Measurements from ENCODE around the gene POLR2E.
"Not testable (repeated sequence)": the region's sequence is repeated elsewhere in the genome, so short reads cannot be mapped to it uniquely, and the experiment has no call there.

POLR2E gene

DNA sequence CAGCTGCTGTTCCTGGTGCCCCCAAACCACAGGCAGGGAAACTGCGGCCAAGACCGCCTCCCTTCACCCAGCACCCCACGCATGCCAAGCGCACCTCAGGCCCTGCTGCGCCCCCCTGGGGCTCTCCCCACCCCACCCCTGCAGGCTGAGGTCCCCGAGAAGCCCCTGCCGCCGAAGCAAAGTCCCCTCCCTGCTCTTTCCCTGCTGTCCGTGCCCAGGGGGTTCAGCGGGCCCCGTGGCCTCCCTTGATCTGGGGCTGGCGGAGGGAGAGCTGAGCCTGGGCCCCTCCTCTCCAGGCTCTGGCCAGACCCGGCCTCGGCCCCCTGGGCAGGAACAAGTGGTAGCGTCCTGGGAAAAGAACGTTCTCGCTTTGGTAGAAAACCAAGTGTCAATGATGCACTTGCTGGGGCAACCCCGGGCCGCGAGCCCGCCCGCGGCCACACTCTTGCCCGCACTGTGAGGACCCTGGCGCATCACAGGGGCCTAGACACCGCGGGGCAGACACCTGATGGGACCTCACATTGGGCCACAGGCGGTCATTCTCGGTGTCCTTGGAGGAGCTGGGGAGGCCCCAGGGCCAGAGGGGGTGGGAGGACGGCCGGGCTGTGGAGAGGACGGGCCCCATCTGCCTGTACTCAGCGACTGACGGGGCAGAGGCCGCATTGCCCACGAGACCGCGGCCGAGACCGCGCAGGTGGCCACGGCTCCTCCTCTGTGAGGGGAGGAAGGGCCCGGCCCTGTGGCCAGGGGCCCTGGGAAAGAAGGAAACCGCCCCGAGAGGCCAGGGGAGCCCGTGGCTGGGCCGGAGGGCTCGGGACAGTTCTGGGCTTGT, 37.6 kb upstream of the POLR2E start:
- Mint-ChIP-seq H3K4me1 (ENCODE audit: low read depth in 2 of 2) (peaks cover 27 to 28% of the 10 kb centered on the region in 2 donors), H3K27me3 (no peaks in the 10 kb centered on the region), H3K4me3 (peak overlapping the region; percentile 83 to 84), H3K27ac (peak overlapping the region; percentile 85 to 94), H3K9me3 (no peaks in the 10 kb centered on the region), H3K36me3 (ENCODE audit: insufficient read depth) (peaks cover 26% of the 10 kb centered on the region)
- ATAC-seq (replicated peaks) (peak; percentile 42), DNase-seq (peak; percentile 44 to 59 (median 51))

DNA sequence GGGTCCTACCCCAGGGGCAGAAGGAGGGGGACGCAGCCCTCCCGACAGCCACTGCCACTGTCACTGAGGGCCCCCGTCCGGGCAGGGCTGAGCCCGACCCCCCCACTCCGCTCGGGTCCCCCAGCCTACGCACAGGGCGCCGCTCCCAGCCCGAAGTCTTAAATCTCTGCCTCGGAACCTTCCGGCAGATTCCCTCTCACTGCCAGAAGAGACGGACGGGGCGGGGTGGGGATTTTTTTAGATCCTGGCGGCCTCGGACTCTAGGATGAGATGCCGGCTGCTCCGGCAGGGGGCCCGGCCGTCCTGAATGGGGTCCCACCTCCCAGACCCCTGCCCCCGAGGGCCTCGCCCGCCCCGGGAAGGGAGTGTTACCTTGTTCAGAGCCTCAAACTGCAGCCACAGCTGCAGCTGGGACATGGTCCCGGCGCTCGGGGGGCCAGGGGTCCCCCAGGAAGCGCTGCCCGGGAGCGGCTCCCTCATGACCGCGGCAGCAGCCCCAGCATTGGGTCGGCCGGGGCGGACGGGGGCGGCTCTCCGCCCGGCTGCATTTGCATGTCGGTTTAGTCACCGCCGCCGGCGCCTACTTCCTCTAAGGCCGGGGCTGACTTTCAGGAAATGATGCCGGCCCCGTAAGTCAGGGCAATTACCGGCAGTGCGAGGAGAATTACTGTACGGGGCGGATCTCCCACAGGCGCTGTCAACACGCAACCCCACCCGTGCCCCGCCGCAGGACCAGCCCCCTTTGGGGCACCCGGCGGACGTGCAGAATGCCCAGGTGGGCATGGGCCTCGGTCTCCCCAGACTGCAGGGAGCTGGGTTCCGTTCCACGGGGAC, 36.8 kb upstream of the POLR2E start:
- Mint-ChIP-seq H3K4me1 (ENCODE audit: low read depth in 2 of 2) (peaks cover 27 to 28% of the 10 kb centered on the region in 2 donors), H3K27ac (peak overlapping the region; percentile 85 to 94), H3K9me3 (no peaks in the 10 kb centered on the region), H3K27me3 (no peaks in the 10 kb centered on the region), H3K4me3 (peak overlapping the region; percentile 83 to 84), H3K36me3 (ENCODE audit: insufficient read depth) (peaks cover 33% of the 10 kb centered on the region)
- DNase-seq (peak; percentile 76 to 81 (median 77)), ATAC-seq (replicated peaks) (peak; percentile 59)

DNA sequence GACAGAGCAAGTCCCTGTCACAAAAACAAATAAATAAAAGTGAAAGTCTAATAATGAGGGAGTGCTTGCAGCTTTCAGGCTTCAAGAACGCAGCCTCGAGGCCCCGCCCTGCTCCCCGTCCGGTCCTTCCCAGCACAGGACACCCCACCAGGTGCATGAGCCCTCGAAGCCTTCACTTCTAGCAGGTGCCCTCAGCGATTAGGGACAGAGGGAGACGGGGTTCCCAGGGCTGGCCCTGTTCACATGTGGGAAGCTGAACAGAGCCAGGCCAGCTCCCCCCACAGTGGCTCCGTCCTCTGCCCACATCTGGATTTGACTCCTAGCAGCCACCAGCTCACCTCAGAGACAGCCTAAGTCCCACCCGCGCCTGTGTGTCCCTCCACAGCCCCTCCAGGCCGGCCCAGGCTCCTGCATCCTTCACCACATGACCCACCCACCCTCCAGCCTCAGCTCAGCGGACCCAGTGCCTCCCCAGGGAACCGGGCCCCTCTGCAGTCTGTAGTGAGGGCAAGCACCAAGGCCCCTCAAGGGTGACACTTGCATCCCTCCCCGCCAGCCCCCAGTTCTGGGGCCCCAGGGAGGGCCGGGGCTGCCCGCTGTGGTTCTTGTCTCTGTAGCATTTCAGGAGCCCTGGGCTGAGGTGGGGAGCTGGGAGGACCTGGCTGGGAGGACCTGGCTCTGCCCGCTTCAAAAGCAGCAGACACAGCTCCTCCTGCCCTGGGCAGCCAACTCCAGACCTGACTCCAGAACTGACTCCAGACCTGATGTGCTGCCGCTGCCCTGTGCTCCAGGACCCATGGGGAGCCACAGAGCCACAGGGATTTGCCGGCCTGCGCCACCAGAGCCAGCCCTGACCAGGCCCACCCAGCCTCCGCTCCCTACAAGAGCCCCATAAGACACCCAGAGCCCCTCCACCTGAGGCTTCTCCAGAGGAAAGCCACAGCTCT, 35.9 kb upstream of the POLR2E start:
- Mint-ChIP-seq H3K4me3 (peak overlapping the region; percentile 83 to 84), H3K36me3 (ENCODE audit: insufficient read depth) (peaks cover 37% of the 10 kb centered on the region), H3K27me3 (no peaks in the 10 kb centered on the region), H3K4me1 (ENCODE audit: low read depth in 2 of 2) (peaks cover 22 to 27% of the 10 kb centered on the region in 2 donors), H3K9me3 (no peaks in the 10 kb centered on the region), H3K27ac (peak overlapping the region; percentile 85 to 94)
- ATAC-seq (replicated peaks) (no peak), DNase-seq (peak in 1 of 3 experiments; percentile 34)

DNA sequence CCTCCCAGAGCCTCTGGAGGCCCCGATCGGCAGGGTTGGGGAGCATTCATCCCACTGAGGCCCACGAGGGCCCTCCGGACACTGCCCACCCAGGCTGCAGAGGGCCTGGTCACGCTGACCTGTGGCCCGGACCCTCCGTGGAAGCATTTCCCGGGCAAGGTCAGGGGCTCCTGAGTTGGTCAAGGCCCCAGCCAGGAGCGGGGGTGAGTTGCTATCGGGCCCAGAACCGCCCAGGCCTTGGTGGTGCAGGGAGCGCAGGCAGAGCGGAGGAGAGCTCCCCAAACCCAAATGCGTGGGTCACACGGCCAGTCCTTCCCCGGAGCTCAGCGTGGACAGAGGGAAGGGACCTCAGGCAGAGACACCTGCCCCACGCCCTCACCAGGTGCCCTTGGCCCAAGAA, 34.4 kb upstream of the POLR2E start:
- ATAC-seq (replicated peaks) (no peak), DNase-seq (no peak)
- Mint-ChIP-seq H3K4me3 (peak overlapping the region; percentile 83 to 84), H3K9me3 (no peaks in the 10 kb centered on the region), H3K4me1 (ENCODE audit: low read depth in 2 of 2) (peaks cover 22 to 25% of the 10 kb centered on the region in 2 donors), H3K27me3 (no peaks in the 10 kb centered on the region), H3K27ac (peak overlapping the region; percentile 41 to 69), H3K36me3 (ENCODE audit: insufficient read depth) (peaks cover 40% of the 10 kb centered on the region)

DNA sequence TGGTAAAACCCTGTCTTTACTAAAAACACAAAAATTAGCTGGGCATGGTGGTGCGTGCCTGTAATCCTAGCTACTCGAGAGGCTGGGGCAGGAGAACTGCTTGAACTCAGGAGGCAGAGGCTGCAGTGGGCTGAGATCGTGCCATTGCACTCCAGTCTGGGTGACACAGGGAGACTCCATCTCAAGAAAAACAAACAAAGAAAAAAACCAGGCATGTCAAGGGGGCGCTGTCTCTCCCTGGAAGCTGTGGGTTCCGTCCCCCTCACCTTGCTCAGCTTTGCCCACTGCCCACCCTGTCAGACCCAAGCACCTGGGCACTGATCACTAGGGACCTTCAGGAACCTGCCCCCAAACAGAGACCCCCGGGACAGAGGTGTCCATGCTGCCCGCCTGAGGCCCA, 33.9 kb upstream of the POLR2E start:
- peak overlapping the region; percentile 41 to 69 for H3K27ac Mint-ChIP-seq
- not testable (repeated sequence) for ATAC-seq (replicated peaks); DNase-seq; H3K9me3 Mint-ChIP-seq; H3K27me3 Mint-ChIP-seq
- peaks cover 22 to 25% of the 10 kb centered on the region in 2 donors for H3K4me1 Mint-ChIP-seq (ENCODE audit: low read depth in 2 of 2)
- peaks cover 38% of the 10 kb centered on the region for H3K36me3 Mint-ChIP-seq (ENCODE audit: insufficient read depth)
- H3K4me3 Mint-ChIP-seq: peak overlapping the region in 1 of 2 donors; percentile 84

DNA sequence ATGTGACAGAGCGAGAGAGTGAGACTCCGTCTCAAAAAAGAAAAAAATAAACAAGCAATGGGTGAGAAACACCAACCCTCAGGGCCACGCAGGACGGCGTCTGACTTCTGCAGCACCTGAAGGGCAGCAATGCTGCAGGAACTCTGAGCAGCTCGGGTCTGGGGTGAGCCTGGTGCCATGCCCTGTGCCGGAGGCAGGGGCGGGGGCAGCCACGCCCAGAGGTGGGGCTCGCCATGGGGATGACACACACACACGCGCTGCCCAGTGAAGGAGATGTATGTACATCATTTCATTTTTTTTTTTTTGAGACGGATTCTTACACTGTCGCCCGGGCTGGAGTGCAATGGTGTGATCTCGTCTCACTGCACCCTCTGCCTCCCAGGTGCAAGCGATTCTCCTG, 32.9 kb upstream of the POLR2E start:
- no peaks in the 10 kb centered on the region for H3K9me3 Mint-ChIP-seq
- peak overlapping the region in 1 of 2 donors; percentile 41 for H3K4me3 Mint-ChIP-seq
- DNase-seq (no peak), ATAC-seq (replicated peaks) (no peak)
- H3K4me1 Mint-ChIP-seq (ENCODE audit: low read depth in 2 of 2): peaks cover 15 to 18% of the 10 kb centered on the region in 2 donors
- no peak overlapping the region for H3K27ac Mint-ChIP-seq
- no peaks in the 10 kb centered on the region for H3K27me3 Mint-ChIP-seq
- peaks cover 34% of the 10 kb centered on the region for H3K36me3 Mint-ChIP-seq (ENCODE audit: insufficient read depth)

DNA sequence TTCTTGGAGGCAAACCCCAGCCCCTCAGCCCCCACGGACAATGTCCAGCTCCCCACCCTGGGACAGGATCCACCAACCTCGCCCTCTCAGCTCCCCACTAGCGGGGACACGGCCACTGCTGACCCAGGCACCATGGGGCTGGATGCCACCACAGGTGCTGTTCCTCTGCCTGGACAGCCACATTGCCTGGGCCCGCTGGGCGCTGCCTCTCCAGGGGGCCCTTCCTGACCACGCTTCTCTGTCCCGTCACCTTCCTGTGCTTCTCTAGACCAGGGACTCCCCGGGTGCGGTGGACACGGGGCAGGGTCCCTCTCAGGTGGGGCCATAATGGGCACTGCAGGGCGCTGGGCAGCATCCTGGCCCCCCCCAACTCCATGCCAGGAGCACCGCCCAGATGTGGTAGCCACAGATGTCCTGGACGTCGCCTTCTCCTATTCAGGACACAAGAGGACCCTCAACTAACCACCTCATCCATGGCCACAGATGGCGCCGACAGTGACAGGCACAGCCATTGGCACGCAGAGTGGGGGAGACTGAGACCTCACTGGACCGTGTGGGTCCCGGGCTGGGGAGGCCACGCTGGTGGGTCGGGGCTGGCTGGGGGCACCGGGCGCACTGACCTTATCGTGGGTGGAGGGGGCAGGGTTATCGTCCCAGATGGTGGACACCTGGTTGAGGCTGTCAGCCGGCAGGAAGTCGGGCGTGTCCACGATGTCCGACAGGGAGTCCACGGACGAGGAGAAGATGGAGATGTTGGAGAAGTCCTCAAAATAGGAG, 32.0 kb upstream of the POLR2E start:
- Mint-ChIP-seq H3K27me3 (no peaks in the 10 kb centered on the region), H3K36me3 (ENCODE audit: insufficient read depth) (peaks cover 32% of the 10 kb centered on the region), H3K4me3 (peak overlapping the region in 1 of 2 donors; percentile 23), H3K4me1 (ENCODE audit: low read depth in 2 of 2) (peaks cover 15 to 20% of the 10 kb centered on the region in 2 donors), H3K27ac (no peak overlapping the region), H3K9me3 (no peaks in the 10 kb centered on the region)
- DNase-seq (no peak), ATAC-seq (replicated peaks) (no peak)

DNA sequence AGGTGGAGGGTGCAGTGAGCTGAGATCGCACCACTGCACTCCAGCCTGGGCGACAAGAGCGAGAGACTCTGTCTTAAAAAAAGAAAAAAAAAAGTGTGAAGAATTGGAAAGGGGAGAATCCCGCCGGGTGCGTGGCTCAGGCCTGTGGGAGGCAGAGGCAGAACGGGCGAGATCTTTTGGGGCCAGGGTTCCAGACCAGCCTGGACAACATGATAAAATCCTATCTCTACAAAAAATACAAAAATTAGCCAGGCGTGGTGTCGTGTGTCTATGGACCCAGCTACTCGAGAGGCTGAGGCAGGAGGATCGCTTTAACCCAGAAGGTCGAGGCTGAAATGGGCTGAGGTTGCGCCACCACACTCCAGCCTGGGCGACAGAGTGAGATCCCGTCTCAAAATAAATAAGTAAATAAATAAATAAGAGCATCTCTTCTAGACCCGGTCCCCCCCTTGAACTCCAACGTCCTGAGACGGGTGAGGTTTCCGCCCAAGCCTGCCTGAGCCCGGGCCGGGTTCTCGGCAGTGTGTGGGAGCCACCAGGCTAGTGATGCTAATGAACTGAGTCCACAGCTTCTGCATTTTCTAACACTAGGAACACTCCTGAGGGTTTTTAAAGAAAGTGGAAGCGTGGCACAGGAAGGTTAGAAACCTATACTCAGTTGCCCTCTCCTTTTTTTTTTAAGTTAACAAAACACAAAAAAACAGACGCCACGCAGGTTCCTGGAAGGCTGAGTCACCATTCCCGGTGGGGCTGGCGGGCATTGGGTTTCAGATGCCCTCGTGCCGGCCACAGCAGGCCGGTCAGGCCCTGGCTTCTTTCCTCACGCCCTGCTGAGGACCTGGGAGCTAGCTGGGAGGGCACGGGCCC, 30.7 kb upstream of the POLR2E start:
- DNase-seq: no peak
- Mint-ChIP-seq H3K4me1 (ENCODE audit: low read depth in 2 of 2) (peaks cover 10 to 14% of the 10 kb centered on the region in 2 donors), H3K27me3 (no peaks in the 10 kb centered on the region), H3K9me3 (no peaks in the 10 kb centered on the region), H3K36me3 (ENCODE audit: insufficient read depth) (peaks cover 33% of the 10 kb centered on the region), H3K4me3 (no peak overlapping the region), H3K27ac (peak overlapping the region in 1 of 2 donors; percentile 89)
- ATAC-seq (replicated peaks): no peak

DNA sequence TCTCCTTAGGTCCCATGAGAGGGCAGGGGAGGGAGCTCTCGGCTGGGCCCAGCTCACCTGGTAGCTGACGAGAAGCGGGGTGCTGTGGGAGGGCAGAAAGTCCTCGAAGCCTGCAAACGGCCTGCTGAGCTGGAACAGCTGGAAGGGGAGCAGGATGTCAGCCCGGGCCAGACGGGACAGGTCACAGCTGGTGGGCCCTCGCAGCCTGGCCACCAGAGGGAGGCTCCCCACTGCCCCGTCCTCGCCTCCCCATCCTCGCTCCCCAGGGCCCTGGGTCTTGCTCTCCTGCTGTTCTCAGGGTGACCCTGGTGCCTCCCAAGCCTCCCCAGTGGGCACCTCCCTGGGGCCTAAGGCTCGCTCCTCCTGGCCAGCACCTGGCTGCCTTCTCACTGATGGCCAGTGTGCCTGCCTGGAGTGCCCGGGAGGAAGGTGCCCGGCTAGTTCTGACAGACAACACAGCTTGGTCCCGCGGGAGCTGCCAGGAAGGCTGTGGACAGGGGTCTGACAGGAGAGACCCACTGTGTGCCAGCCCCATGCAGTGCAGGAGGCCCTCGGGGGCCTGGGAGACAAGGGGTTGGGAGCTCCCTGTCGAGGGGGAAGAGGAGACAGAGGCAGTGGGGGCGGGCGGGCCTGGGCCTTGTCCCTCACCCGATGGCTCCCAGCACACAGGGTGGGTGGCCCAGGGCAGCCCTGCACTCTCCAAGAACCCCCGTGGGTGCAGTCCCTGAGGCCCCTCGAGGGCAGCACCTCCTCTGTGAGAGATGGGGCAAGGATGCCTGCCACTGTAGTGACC, 28.9 kb upstream of the POLR2E start:
- Mint-ChIP-seq H3K36me3 (ENCODE audit: insufficient read depth) (peaks cover 48% of the 10 kb centered on the region), H3K9me3 (no peaks in the 10 kb centered on the region), H3K27me3 (no peaks in the 10 kb centered on the region), H3K4me3 (no peak overlapping the region), H3K27ac (no peak overlapping the region), H3K4me1 (ENCODE audit: low read depth in 2 of 2) (peaks cover 0 to 3% of the 10 kb centered on the region in 2 donors)
- DNase-seq (no peak), ATAC-seq (replicated peaks) (no peak)

DNA sequence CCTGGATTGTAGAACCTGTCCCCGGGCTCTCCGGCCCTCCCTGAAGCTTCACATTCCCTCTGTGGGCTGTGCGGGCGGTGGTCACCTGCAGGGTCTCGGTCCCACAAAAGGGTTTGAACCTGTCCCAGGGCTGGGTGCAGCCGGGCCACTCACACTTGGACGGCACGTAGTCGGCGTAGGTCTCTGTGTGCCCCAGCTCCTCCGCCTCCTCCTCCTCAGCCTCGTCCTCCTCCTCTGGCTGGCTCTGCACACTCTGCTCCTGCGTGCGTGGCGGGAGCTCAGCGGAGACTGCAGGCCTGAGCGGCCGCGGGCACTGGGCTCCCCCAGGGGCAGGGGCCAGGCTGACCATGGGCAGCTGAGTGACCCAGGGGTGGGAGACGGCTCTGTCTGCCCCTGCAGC, 28.2 kb upstream of the POLR2E start:
- H3K4me1 Mint-ChIP-seq (ENCODE audit: low read depth in 2 of 2): peaks cover 0 to 2% of the 10 kb centered on the region in 2 donors
- H3K4me3 Mint-ChIP-seq: no peak overlapping the region
- no peak overlapping the region for H3K27ac Mint-ChIP-seq
- ATAC-seq (replicated peaks): no peak
- H3K27me3 Mint-ChIP-seq: no peaks in the 10 kb centered on the region
- peaks cover 55% of the 10 kb centered on the region for H3K36me3 Mint-ChIP-seq (ENCODE audit: insufficient read depth)
- DNase-seq: no peak
- H3K9me3 Mint-ChIP-seq: no peaks in the 10 kb centered on the region

DNA sequence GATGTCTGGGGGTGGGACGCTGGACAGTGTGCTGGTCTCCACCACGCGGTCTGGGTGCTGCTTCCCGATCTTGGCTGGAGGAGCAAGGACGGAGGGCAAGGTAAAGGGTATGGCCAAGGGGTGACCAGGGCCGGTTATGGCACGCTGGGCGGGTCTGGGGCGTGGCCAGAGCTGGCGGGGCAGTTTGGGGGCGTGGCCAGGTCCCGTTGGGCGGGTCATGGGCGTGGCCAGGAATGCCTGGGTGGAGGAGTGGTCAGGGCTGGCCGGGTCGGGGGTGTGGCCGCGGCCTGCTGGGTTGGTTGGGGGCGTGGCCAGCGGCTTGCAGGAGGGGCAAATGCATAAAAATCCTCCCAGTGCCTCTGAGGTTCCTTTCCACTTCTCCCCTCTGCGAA, 27.8 kb upstream of the POLR2E start:
- DNase-seq (no peak), ATAC-seq (replicated peaks) (peak; percentile 37)
- Mint-ChIP-seq H3K9me3 (no peaks in the 10 kb centered on the region), H3K27me3 (no peaks in the 10 kb centered on the region), H3K36me3 (ENCODE audit: insufficient read depth) (peaks cover 59% of the 10 kb centered on the region), H3K4me1 (ENCODE audit: low read depth in 2 of 2) (peaks cover 0 to 2% of the 10 kb centered on the region in 2 donors), H3K4me3 (no peak overlapping the region), H3K27ac (peak overlapping the region in 1 of 2 donors; percentile 25)
